HUDEP-2 (cell line): ENCODE results near the gene AUTS2.

Experiments
- DNase-seq, 76 experiments: peaks; one replicate each; lab custom pipeline; 2025; ENCODE audit not compliant: unreplicated experiment in 76 of 76; lab: John Stamatoyannopoulos, UW

Gene AUTS2

DNA sequence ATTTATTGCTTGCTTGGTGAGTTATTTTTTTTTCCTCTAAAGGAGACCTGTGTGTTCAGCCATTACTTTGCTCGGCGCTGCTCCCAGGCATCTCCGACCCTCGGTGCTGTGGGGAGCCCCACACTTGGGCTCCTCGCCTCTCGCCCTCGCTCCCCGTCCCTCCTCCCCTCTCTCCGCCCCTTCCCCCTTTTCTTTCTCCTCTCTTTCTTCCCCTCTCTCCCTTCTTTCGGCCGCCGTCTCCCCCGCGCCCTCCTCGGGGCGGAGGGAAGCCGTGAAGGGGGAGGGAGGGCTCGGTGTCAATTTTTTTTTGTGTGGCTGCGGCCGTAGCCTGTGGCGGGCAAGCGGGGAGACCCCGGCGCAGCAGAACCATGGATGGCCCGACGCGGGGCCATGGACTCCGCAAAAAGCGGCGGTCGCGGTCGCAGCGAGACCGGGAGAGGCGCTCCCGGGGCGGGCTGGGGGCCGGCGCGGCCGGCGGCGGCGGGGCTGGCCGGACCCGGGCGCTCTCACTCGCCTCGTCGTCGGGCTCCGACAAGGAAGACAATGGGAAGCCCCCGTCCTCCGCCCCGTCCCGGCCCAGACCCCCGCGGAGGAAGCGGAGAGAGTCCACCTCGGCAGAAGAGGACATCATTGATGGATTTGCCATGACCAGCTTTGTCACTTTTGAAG lies 1.1 kb downstream of the AUTS2 start:
- no peak for DNase-seq

DNA sequence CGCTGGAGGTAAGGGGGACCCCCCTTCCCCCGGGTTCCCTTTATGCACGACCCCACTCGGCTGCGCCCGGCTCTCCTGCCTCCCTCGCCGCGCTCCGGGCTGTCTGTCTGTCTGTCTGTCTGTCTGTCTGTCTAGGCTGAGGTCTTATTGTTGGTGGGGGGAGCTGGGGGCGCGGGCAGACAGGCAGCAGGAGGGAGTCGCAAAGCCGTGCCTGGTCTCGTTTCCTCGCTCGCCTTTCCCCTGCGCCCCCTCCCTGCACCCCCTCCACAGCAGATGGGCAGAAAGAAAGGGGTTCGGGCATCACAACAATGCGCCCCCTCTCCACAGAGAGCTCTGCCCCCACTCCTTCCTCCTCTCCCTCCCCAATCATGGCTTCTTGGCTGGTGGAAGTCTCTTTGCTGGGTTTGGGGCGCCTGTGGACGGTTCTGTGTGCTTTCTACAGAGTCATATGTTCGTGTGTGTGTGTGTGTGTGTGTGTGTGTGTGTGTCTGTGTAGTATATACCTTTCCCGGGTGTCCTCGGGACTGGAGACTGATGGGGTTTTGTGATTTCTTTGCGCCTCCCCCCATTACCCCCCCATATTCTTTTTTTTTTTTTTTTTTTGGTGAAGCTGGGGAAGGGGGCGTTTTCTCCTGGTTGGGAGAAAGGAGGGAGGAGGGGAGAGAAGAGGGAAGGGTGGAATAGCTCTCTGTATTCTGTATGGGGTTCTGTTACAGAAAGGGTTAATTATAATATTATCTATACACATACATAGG lies 1.9 kb downstream of the AUTS2 start:
- DNase-seq: no peak

DNA sequence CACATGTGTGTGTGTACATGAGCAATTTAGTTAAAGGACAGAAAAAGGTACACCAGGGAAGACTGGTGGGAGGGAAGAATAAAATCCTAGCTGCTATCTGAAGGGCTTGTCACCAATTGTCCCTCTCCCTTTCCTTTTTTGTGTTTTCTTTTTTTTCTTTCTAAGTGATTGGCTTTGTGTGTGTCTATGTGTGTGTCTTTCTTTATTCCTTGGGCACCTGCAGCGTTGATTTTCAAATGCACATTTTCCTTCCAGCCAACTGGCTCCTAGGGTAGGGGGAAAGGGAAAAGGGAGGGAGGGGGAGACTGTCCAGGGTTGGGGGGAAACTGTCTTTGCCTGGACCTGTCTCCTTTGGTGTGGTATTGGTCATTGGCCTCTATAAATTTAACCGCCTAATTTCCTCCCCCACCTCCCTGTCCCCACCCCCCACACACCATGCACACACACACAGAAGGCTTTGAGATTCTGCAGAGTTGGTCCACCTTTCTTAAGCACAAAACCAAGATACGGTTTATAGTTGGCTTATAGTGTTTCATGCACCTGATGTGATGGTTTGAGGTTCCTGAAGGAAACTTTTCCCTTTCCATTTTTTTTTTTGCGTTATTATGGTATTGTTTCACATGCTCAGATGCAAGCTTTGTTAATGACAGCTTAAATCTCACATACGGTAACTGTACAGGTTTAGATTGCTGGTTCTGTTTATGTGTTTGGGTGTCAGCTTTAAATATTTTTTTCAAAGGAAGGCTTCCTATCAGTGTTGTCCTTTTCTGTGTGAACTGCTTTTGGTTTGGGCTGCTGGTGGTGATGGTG lies 2.6 kb downstream of the AUTS2 start:
- no peak for DNase-seq

- DNase-seq: no peak
Measured at GRCh38 chr7:69602522-69602921, 4.2 kb downstream of the AUTS2 start.

DNA sequence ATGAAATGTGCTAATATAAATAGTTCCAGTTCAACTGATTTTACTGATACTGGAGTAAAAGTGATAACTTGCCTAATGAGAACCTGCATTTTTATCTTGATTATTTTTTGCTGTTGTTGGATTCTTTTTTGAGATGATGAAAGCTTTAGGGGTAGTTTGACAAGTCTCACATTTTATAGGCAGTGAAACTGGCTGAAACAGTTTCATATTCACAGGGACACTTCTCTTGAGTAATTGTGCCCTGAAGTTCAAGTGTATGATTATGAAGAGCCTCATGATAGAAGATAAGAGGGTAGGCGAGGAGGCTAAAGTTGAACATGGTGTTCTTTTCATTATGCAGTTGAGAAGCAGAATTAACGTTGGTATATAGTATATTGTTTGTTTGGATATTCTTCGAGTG lies 5.1 kb downstream of the AUTS2 start:
- DNase-seq: no peak

DNA sequence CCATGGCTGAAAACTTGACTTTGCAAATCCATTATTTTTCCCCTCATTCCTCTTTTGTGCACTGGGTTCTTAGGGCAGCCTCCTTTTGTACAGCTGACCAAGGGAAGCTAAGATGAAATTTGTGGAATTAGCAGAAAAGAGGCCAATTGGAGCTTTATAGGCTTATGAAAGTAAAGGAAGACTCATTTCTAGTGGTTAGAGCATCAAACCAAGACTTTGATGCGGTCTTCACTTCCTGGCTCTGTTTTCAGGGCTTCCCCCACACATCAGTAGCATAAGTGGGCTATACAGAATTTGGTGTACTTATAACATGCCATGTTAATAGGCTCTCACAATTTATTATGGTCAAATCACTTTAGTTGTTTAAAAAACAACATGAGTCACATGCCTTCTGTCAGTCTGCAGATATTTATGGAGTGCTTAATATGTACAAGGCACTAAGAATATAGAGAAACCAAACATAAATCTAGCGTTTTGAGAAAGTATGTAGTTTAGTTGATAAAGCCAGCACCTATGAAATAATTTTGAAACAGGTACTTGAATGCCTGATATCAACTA lies 5.7 kb downstream of the AUTS2 start:
- DNase-seq: no peak

DNA sequence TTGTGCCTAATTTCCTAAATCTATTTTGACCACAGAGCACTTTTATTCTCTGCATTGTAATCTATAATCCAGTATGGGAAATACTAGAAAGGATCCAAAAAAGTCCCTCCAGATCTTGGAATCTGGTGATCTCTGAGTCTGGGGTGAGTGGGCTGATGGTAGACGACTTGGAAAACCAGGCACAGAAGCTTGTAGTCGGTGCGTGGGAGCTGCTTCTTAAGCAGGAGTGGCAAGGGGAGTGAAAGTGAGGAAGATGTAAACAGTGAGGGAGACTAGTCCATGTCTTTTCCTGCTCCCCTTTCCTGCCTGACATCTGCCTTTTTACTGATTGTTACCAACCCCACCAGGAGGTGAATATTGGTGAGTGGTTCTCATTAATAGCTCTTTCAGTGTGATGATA lies 6.8 kb downstream of the AUTS2 start:
- DNase-seq: no peak

- DNase-seq: no peak
Measured at GRCh38 chr7:69605546-69605945, 7.3 kb downstream of the AUTS2 start.

DNA sequence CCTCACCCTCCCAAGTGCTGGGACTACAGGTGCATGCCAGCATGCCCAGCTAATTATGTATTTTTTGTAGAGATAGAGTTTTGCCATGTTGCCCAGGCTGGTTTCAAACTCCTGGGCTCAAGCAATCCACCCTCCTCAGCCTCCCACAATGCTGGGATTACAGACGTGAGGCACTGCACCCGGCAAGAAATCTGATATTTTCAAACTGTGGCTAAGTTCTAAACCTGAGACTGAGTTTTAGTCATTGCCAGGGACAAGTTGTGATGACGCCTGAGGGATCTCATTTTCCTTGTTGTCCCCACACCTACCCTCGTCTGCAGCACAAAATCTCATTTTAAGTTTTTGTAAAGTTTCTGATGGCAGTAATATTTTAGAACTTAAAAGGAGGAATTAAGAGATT lies 9.8 kb downstream of the AUTS2 start:
- DNase-seq: no peak

DNA sequence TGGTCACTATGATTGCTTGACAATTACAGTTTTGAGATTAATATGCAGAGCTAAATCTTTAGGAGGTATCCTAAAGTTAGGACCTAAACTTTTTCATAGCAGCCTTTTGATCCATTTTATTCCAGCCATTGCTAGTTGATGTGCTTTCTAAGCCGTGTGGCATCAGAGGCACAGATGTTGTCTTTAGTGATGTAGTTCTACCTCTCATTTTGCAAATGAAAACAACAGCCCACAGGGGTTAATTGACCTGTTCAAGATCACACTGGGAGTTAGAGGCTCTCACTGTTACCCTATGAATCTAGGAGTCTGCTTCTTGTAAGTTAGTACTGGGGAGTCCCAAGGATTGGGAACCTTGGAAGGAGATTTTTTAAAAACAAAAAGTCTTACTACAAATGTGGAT lies 10.6 kb downstream of the AUTS2 start:
- no peak for DNase-seq

DNA sequence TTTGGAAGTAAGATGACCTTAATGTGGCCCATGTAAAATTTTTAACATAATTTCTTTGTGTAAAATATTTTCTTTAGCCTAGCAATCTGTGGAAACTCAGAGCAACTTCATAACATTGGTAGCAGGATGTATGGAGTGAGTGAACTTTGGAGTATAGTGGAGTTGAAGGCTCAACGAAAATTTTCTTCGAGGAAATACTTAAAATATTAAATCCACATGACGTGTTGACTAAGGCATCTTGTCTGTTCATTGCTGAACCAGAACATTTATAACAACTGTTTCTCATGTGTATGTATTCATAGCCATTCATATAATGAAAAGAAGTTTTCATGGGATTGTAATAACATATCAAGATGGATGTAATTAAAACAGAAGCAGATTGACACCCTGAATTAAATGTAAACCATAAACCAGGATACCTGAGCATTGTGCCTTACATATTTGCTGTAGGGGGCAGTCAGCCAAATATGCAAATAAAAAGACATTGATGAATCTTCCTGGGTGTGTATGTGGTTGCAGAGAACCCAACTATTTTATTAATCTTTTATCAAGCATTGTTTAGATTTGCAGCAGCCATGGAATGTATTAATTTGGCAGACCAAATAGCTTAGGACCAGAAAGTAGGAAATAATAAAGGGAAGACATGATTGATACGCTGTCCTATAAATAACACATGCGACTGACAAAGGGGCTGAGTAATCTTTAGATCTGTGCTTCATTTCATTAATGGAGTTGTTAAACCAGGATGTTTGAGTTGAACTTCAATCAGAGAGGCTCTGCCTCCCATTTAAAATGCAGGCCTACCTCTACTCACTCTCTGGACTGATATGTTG lies 11.5 kb downstream of the AUTS2 start:
- no peak for DNase-seq

- DNase-seq: no peak
Measured at GRCh38 chr7:69610374-69611084, 12.3 kb downstream of the AUTS2 start.

GRCh38 chr7:69612981-69613380 lies 14.7 kb downstream of the AUTS2 start:
- DNase-seq: no peak

DNA sequence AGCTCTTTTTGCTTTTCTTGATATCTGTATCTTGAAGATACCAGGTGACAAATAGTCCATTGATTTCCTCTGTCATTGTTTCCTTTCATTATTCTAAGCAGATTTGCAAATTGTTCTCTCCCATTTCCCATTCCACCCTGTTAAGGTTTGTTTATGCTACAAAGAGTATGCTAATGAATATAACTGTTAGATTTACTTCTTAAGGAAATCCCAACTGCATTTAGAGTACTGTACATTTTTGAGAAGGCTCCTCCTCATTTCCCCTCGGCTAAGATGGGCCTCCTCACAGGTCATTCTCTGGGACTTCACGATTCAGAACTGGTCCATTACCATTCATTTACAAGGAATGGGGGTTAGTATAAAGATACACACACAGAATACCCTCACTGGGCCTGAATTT lies 15.6 kb downstream of the AUTS2 start:
- DNase-seq: no peak

GRCh38 chr7:69615685-69616084 lies 17.4 kb downstream of the AUTS2 start:
- no peak for DNase-seq

GRCh38 chr7:69617364-69617763 lies 19.1 kb downstream of the AUTS2 start:
- DNase-seq: no peak

GRCh38 chr7:69619054-69619453 lies 20.8 kb downstream of the AUTS2 start:
- DNase-seq: no peak

DNA sequence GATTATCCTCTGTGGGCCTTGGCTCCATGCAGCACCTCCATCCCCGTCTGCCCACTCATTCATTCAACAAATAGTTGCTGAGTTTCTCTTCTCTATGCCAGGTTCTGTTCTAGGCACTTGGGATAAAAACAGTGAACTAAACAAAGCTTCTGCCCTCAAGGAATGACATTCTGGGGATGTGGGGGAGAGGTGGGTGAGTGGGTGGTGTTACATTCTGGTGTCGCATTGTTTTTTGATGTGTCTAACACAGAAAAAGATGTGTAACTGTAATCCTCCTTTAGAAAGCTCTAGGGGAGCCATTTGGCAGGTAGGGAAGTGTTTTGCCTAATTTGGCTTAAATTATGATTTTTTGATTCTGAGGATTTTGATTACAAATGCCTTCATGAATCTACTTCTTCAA lies 21.4 kb downstream of the AUTS2 start:
- no peak for DNase-seq

DNA sequence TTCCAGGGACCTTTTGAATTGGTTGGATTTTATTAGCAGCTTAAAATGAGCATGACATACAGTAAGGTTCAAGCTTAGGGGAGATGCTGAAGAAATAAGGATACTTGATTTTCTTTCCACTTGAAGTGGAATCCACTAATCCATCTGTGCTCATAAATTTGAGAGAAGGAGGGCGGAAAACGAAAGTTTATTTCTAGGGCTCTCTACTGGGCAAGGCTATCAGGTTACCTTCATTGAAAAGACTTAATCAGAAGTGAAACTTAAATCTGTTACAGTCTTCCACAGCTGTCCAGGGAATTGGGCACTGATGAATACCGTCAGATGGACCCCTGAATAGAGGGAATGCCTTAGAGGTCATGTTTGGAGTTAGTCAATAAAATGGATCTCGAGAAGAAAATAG lies 21.8 kb downstream of the AUTS2 start:
- DNase-seq: no peak

- no peak for DNase-seq
Measured at GRCh38 chr7:69620650-69621049, 22.4 kb downstream of the AUTS2 start.
